SK-N-SH (cell line): ENCODE results near the gene HMX2. TPM values are rescaled to one million over a fixed set of nuclear protein-coding genes. Genes with fewer than 3 reads are reported as not detected.

ENCODE experiments used
- CTCF ChIA-PET: fragments of 300-600, 350-600 bp; formaldehyde crosslinking; extraction: SDS; loops from one replicate; lab custom pipeline; 2021; lab: Yijun Ruan, JAX
- POLR2A ChIA-PET: fragments of 350-600 bp; sonication (Branson Sonifier 250); formaldehyde crosslinking; extraction: SDS; loops from one replicate; lab custom pipeline; 2020; ENCODE audit warnings: antibody characterized with exemption, inconsistent platforms; lab: Yijun Ruan, JAX
- DNase-seq: peaks from one replicate; pipeline ENCODE4 v3.0.0; 2012
- H2AFZ ChIP-seq: fragments of 200-600 bp; sonication (generic); 2 replicates; pipeline ENCODE4 v1.8.1; 2016; ENCODE audit warnings: antibody characterized with exemption, mild to moderate bottlenecking, low read depth
- H3F3A ChIP-seq: fragments of 200-600 bp; sonication (generic); replicated peaks from 2 replicates; pipeline ENCODE3; 2016; ENCODE audit warnings: antibody characterized with exemption, mild to moderate bottlenecking; ENCODE audit not compliant: insufficient read depth
- H3K27ac ChIP-seq, 2 experiments: fragments of 200-500 bp in 1 of 2; fragments of 200-600 bp in 1 of 2; sonication (Bioruptor generic) in 1 of 2; sonication (generic), shearing (Covaris generic) in 1 of 2; 2 replicates each; pipeline versions ENCODE4 v1.5.1 to v1.6.1; 2014 to 2016; ENCODE audit warnings: low read depth in 2 of 2, inconsistent platforms in 1 of 2, low read length in 1 of 2, mild to moderate bottlenecking in 1 of 2, mixed read lengths in 1 of 2
- H3K27me3 ChIP-seq: fragments of 200-600 bp; sonication (generic), shearing (Covaris generic); 2 replicates; pipeline ENCODE4 v1.6.1; 2016; ENCODE audit warnings: mixed run types; ENCODE audit not compliant: insufficient read depth
- H3K36me3 ChIP-seq, 2 experiments: fragments of 200-500 bp in 1 of 2; fragments of 200-600 bp in 1 of 2; sonication (Bioruptor generic) in 1 of 2; sonication (generic) in 1 of 2; replicated peaks in 1 of 2; 2 replicates each; pipeline versions ENCODE3 to v1.5.1; 2014 to 2016; ENCODE audit warnings: low read length in 1 of 2, mild to moderate bottlenecking in 1 of 2; ENCODE audit not compliant: insufficient read depth in 2 of 2, control insufficient read depth in 1 of 2
- H3K4me1 ChIP-seq, 2 experiments: fragments of 200-500 bp in 1 of 2; fragments of 200-600 bp in 1 of 2; sonication (Bioruptor generic) in 1 of 2; sonication (generic), shearing (Covaris generic) in 1 of 2; 2 replicates each; pipeline versions ENCODE4 v1.5.1 to v1.6.1; 2014 to 2016; ENCODE audit warnings: low read depth in 1 of 2, low read length in 1 of 2, mixed run types in 1 of 2; ENCODE audit not compliant: insufficient read depth in 2 of 2, control insufficient read depth in 1 of 2
- H3K4me2 ChIP-seq: fragments of 200-600 bp; sonication (generic), shearing (Covaris generic); 2 replicates; pipeline ENCODE4 v1.6.1; 2017; ENCODE audit warnings: mixed run types
- H3K4me3 ChIP-seq, 2 experiments: fragments of 200-500 bp in 1 of 2; fragments of 200-600 bp in 1 of 2; sonication (Bioruptor generic) in 1 of 2; sonication (generic), shearing (Covaris generic) in 1 of 2; 2 replicates each; pipeline versions ENCODE4 v1.5.1 to v1.8.1; 2014 to 2016; ENCODE audit warnings: low read depth in 2 of 2, inconsistent platforms in 1 of 2, low read length in 1 of 2, mild to moderate bottlenecking in 1 of 2, mixed read lengths in 1 of 2, moderate library complexity in 1 of 2
- H3K79me2 ChIP-seq: fragments of 200-600 bp; sonication (generic); 2 replicates; pipeline ENCODE4 v1.8.1; 2017; ENCODE audit warnings: mild to moderate bottlenecking; ENCODE audit not compliant: insufficient read depth
- H3K9ac ChIP-seq: fragments of 200-600 bp; sonication (generic); 2 replicates; pipeline ENCODE4 v1.6.1; 2017; ENCODE audit warnings: mixed run types
- H3K9me2 ChIP-seq: fragments of 200-600 bp; sonication (generic); 2 replicates; pipeline ENCODE4 v1.6.1; 2017; ENCODE audit warnings: mixed run types
- H3K9me3 ChIP-seq: fragments of 200-600 bp; sonication (generic); 2 replicates; pipeline ENCODE4 v1.6.1; 2017; ENCODE audit warnings: mixed run types, mild to moderate bottlenecking, moderate library complexity
- H4K20me1 ChIP-seq: fragments of 200-600 bp; sonication (generic); 2 replicates; pipeline ENCODE4 v1.6.1; 2017; ENCODE audit warnings: mild to moderate bottlenecking, mixed run types; ENCODE audit not compliant: insufficient read depth
- ELF1 ChIP-seq: IDR thresholded peaks from 2 replicates; pipeline ENCODE4 v1.4.0; 2012
- FOSL2 ChIP-seq: IDR thresholded peaks from 2 replicates; pipeline ENCODE4 v1.4.0; 2012; ENCODE audit warnings: low read depth, mild to moderate bottlenecking, moderate library complexity, borderline replicate concordance
- FOXM1 ChIP-seq: IDR thresholded peaks from 2 replicates; pipeline ENCODE4 v1.4.0; 2012; ENCODE audit warnings: low read depth, mild to moderate bottlenecking
- GATA2 ChIP-seq: sonication (generic); formaldehyde crosslinking; IDR thresholded peaks from 2 replicates; pipeline ENCODE4 v1.5.0; 2020; ENCODE audit warnings: mild to moderate bottlenecking, missing genetic modification reagents
- IRF3 ChIP-seq: fragments of 150-350 bp; IDR thresholded peaks from 2 replicates; pipeline ENCODE4 v1.6.1; 2016; ENCODE audit warnings: mild to moderate bottlenecking, low read depth, low read length
- MXI1 ChIP-seq: IDR thresholded peaks from 2 replicates; pipeline ENCODE4 v1.6.1; 2012; ENCODE audit warnings: mild to moderate bottlenecking, low read depth, low read length, improper control_type of control experiment
- NFIC ChIP-seq: IDR thresholded peaks from 2 replicates; pipeline ENCODE4 v1.4.0; 2012; ENCODE audit warnings: borderline replicate concordance
- NRF1 ChIP-seq: IDR thresholded peaks from 2 replicates; pipeline ENCODE4 v1.6.1; 2012; ENCODE audit warnings: low read depth, mild to moderate bottlenecking, low read length
- POLR2AphosphoS5 ChIP-seq: IDR thresholded peaks from 2 replicates; pipeline ENCODE4 v1.6.1; 2012; ENCODE audit warnings: low read depth, low read length
- RCOR1 ChIP-seq: fragments of 150-350 bp; IDR thresholded peaks from 2 replicates; pipeline ENCODE4 v1.6.1; 2017; ENCODE audit warnings: antibody characterized with exemption, low read length
- RFX5 ChIP-seq: IDR thresholded peaks from 2 replicates; pipeline ENCODE4 v1.6.1; 2012; ENCODE audit warnings: mild to moderate bottlenecking, improper control_type of control experiment, low read length
- SIN3A ChIP-seq: IDR thresholded peaks from 2 replicates; pipeline ENCODE4 v1.6.1; 2012; ENCODE audit warnings: low read depth, mild to moderate bottlenecking, low read length, moderate library complexity, borderline replicate concordance
- SMC3 ChIP-seq: IDR thresholded peaks from 2 replicates; pipeline ENCODE4 v1.6.1; 2012; ENCODE audit warnings: low read depth, low read length, improper control_type of control experiment
- TEAD4 ChIP-seq: IDR thresholded peaks from 2 replicates; pipeline ENCODE4 v1.4.0; 2012; ENCODE audit warnings: mild to moderate bottlenecking, borderline replicate concordance; ENCODE audit not compliant: insufficient read depth
- USF1 ChIP-seq: IDR thresholded peaks from 2 replicates; pipeline ENCODE4 v1.4.0; 2012; ENCODE audit warnings: low read depth, borderline replicate concordance
- USF2 ChIP-seq: fragments of 150-350 bp; IDR thresholded peaks from 2 replicates; pipeline ENCODE4 v1.6.1; 2017; ENCODE audit warnings: antibody characterized with exemption, low read length, low read depth, borderline replicate concordance
- WGBS: methylation state at CpG from one replicate; pipeline ENCODE4 v1.1.6; 2017; ENCODE audit warnings: low lambda C conversion rate; 5-methylcytosine and 5-hydroxymethylcytosine counted together
- polyA plus RNA-seq, 3 experiments: library from polyadenylated mRNA; depleted of rRNA; stranded (reverse); fragments of >200 nt; gene quantifications; 2 replicates each; pipeline ENCODE4 v1.2.3, GENCODE V29; 2012

HMX2 gene
- polyA plus RNA-seq, 1 of the 3 experiments (the other 2 are of a cell fraction) = not detected

- H3K27ac ChIP-seq = no peak overlapping the region
- H3K27me3 ChIP-seq = no peaks in the 10 kb centered on the region
- TF ChIP-seq RFX5 (no peak), MXI1 (no peak), SIN3A (no peak), GATA2 (CRISPR knock-in tag) (no peak), USF1 (no peak), TEAD4 (no peak), FOSL2 (no peak), FOXM1 (no peak), ELF1 (no peak), SMC3 (no peak), POLR2AphosphoS5 (no peak), NFIC (no peak), NRF1 (no peak), RCOR1 (no peak), USF2 (no peak), IRF3 (no peak)
- no peak overlapping the region for H2AFZ ChIP-seq
- no peaks in the 10 kb centered on the region for H3K9me3 ChIP-seq
- peaks cover 15% of the 10 kb centered on the region for H3F3A ChIP-seq
- H3K79me2 ChIP-seq = peaks cover 93% of the 10 kb centered on the region
- peak overlapping the region; percentile 80; the same call in 1 of the 2 replicates for H3K4me2 ChIP-seq
- no peak for DNase-seq
- peaks cover 13 to 29% of the 10 kb centered on the region in 2 experiments; a peak in 3 of 4 replicates for H3K4me1 ChIP-seq
- no peak overlapping the region for H3K9ac ChIP-seq
- no peaks in the 10 kb centered on the region for H3K9me2 ChIP-seq
- ChIA-PET POLR2A (no interaction called here), CTCF (interaction anchor here (1.1 to 1.4 kb wide), 2 partner anchors 19 to 222 kb away, joined by 4 read pairs; no protein-coding TSS in a partner anchor)
- peaks cover 77 to 78% of the 10 kb centered on the region in 2 experiments for H3K36me3 ChIP-seq
- H3K4me3 ChIP-seq = 0 out of 4 replicates have a peak overlapping the region, but pooled peaks of 1 of the 2 experiments have one; percentile 31
- 84% methylated on average over 1 of the region's 1 CpG for WGBS
- peaks cover 78% of the 10 kb centered on the region for H4K20me1 ChIP-seq
Observed at GRCh38 chr10:123158682-123159081, 10.7 kb downstream of the HMX2 start.
